Islet of Langerhans (tissue), 1 donor: Measurements from ENCODE around the gene DRAP1.

Experiments used
- FAIRE-seq: peaks from one replicate; lab custom pipeline; 2011; peaks lifted over from hg19 to GRCh38; lab: Jason Lieb, UNC

The DRAP1 gene, protein sequence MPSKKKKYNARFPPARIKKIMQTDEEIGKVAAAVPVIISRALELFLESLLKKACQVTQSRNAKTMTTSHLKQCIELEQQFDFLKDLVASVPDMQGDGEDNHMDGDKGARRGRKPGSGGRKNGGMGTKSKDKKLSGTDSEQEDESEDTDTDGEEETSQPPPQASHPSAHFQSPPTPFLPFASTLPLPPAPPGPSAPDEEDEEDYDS

GRCh38 chr11:65919141-65919572 lies at the start of gene DRAP1:
Gene DRAP1 (plus strand): TSS chr11:65919426. CDS start chr11:65919502, 76 bp downstream.
- FAIRE-seq, result no peak

- no peak for FAIRE-seq
Measured at GRCh38 chr11:65869643-65870306, 49.5 kb upstream of the DRAP1 start.

DNA sequence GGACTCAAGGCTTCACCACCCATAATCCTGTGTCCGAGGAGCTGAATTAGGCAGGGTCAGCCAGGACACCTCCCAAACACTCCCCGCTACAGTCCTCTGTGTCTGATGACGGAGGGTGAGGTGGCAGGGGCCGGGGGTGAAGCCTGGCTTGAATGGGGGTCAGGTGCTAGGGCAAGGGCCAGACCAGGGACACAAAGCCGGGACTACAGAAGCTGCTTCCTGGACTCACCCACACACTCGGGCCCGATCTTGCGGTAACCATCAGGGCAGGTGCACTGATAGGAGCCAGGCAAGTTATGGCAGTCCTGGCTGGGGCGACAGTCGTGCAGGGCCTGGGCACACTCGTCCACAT lies 48.9 kb upstream of the DRAP1 start:
- FAIRE-seq, result no peak

- FAIRE-seq, result no peak
Measured at GRCh38 chr11:65870706-65871681, 48.2 kb upstream of the DRAP1 start.

GRCh38 chr11:65871811-65872548 lies 47.2 kb upstream of the DRAP1 start:
- FAIRE-seq, result no peak

GRCh38 chr11:65872586-65873317 lies 46.5 kb upstream of the DRAP1 start, which contains the start of gene EFEMP2:
Gene EFEMP2 (minus strand): TSS chr11:65872800. CDS start chr11:65872354, 446 bp downstream.
- FAIRE-seq, result no peak

- no peak for FAIRE-seq
Measured at GRCh38 chr11:65873318-65874156, 45.7 kb upstream of the DRAP1 start.

- FAIRE-seq, result no peak
Measured at GRCh38 chr11:65879617-65880016, 39.6 kb upstream of the DRAP1 start, which contains the start of gene CTSW. Gene CTSW (plus strand): TSS chr11:65879837. CDS start chr11:65879855, 18 bp downstream.

GRCh38 chr11:65880027-65880426 lies 39.2 kb upstream of the DRAP1 start:
- no peak for FAIRE-seq

DNA sequence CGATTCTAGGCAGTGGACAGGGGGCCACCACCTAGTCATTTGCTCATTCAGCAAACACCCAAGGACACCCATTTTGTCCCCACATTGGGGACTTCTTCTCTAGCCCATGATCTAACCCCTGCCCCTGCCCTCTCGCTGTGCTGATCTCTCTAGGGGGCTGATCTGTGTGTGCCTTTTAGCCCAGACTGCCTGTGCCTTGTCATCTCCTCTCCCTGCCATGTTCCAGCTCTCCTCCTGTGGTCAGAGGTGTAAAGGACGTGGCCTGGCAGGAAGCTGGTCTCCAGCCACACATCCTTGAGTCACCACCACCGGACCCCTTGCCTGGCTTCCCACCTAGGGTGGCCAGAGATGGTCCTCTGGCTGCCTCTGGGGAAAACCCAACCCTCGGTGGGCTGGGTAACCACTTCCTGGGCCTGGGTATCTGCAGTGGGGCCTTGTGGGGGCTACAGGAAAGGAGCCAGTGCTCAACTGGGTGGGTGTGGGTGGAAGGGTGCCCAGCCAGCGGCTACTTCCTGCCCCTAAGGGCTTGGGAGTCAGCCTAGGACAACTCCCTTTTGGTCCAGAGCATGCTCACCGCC lies 38.3 kb upstream of the DRAP1 start:
- no peak for FAIRE-seq

DNA sequence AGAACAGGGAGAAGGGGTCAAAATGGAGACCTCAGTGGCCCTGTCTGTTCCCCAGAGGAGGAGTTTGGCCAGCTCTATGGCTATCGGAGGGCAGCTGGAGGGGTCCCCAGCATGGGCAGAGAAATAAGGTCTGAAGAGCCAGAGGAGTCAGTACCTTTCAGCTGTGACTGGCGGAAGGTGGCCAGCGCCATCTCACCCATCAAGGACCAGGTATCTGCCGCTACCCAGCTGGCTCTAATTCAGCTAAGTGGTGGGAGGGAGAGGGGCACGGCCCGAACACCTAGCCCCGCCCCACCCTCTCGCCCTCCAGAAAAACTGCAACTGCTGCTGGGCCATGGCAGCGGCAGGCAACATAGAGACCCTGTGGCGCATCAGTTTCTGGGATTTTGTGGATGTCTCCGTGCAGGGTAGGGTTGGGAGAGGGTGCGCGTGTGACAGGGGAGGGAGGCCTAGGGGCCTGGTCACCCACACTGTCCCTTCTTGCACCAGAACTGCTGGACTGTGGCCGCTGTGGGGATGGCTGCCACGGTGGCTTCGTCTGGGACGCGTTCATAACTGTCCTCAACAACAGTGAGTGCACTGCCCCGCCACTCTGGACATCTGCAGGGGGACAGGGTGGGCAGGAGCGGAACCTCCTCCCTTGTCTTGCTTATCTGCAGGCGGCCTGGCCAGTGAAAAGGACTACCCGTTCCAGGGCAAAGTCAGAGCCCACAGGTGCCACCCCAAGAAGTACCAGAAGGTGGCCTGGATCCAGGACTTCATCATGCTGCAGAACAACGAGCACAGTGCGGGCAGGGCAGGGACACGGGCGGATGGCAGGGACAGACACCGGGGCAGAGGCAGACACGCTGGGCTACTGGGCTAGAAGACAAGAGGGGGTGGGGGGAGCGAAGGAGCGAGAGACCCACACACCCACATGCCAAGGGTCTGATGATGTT lies 36.8 kb upstream of the DRAP1 start:
- no peak for FAIRE-seq

- FAIRE-seq, result no peak
Measured at GRCh38 chr11:65883058-65883761, 36.0 kb upstream of the DRAP1 start.

- FAIRE-seq, result no peak
Measured at GRCh38 chr11:65883786-65884715, 35.2 kb upstream of the DRAP1 start.

- no peak for FAIRE-seq
Measured at GRCh38 chr11:65884716-65885092, 34.5 kb upstream of the DRAP1 start.

- FAIRE-seq, result no peak
Measured at GRCh38 chr11:65885231-65885630, 34.0 kb upstream of the DRAP1 start.

- no peak for FAIRE-seq
Measured at GRCh38 chr11:65885808-65886536, 33.3 kb upstream of the DRAP1 start.
